Measurements from ENCODE around the gene SARS1. TPM values are rescaled to one million over a fixed set of nuclear protein-coding genes. Genes with fewer than 3 reads are reported as not detected.

Gene SARS1
- total and polyA plus RNA-seq, 2 of the 8 experiments (the other 6 are each of a cell fraction or from before 2014, with no cell fraction given), result 83.1 to 146 TPM

- 71% methylated on average over 10 of the region's 10 CpGs; no CpG with 5 or more reads in 1 of the 2 experiments for WGBS, 2 experiments (ENCODE audit: extremely low coverage in 1 of 2, insufficient coverage in 1 of 2, insufficient read length in 1 of 2, insufficient replicate concordance in 2 of 2, low coverage in 1 of 2, low lambda C conversion rate in 2 of 2, missing lambda C conversion rate in 1 of 2)
- H3K4ac ChIP-seq (replicated peaks; ENCODE audit: insufficient read length, low read depth, low read length), result no peak overlapping the region
- 0 out of 2 replicates have a peak overlapping the region, but pooled peaks have one; percentile 3 for H2AFZ ChIP-seq (ENCODE audit: low read length)
- no peak overlapping the region for H3K4me3 ChIP-seq (ENCODE audit: extremely low read depth in 1 of 4, insufficient read depth in 2 of 4, low read depth in 3 of 4, low read length in 4 of 4)
- DNase-seq (ENCODE audit: low read depth in 1 of 2, low spot score in 2 of 2) (peak in 1 of 2 experiments; percentile 46), FAIRE-seq (no peak)
- H2BK15ac ChIP-seq (ENCODE audit: low read length), result peak overlapping the region; percentile 77
- H2BK20ac ChIP-seq (ENCODE audit: low read length), result 0 out of 2 replicates have a peak overlapping the region, but pooled peaks have one; percentile 43
- H3K56ac ChIP-seq (replicated peaks; ENCODE audit: insufficient read length, low read depth, low read length), result no peak overlapping the region
- H3K79me2 ChIP-seq (ENCODE audit: control insufficient read depth in 1 of 2, insufficient read depth in 2 of 2, low read length in 2 of 2), result no peaks in the 10 kb centered on the region
- no peaks in the 10 kb centered on the region for H3K9me3 ChIP-seq (ENCODE audit: insufficient read depth in 2 of 2, low read depth in 1 of 2, low read length in 1 of 2)
- H3K27ac ChIP-seq (ENCODE audit: low read depth, low read length), result no peak overlapping the region
- CTCF ChIA-PET (ENCODE audit: partially characterized antibody), result interaction anchor here (0.7 to 32.0 kb wide), 14 partner anchors 9 to 870 kb away, joined by 3 to 651 read pairs (median 4); partner anchors contain the start of genes CELSR2 and SARS1
- H3K27me3 ChIP-seq (replicated peaks in 1 of 4; ENCODE audit: control insufficient read depth in 3 of 4, extremely low read depth in 1 of 4, insufficient read depth in 3 of 4, low read length in 3 of 4), result no peaks in the 10 kb centered on the region
- no peaks in the 10 kb centered on the region for H3K36me3 ChIP-seq (ENCODE audit: control insufficient read depth in 2 of 4, insufficient read depth in 4 of 4, low read length in 3 of 4)
- no peaks in the 10 kb centered on the region for H3K79me1 ChIP-seq (ENCODE audit: low read depth, low read length)
- peak overlapping the region; percentile 29; the same call in 1 of the 2 replicates for H4K8ac ChIP-seq (ENCODE audit: extremely low read depth, insufficient read depth, low read length)
- no peak overlapping the region for H2BK120ac ChIP-seq (replicated peaks; ENCODE audit: low read depth, low read length)
- H3K4me2 ChIP-seq (ENCODE audit: insufficient read depth in 1 of 2, low read depth in 2 of 2, low read length in 2 of 2), result no peak overlapping the region
- H3K18ac ChIP-seq (ENCODE audit: extremely low read depth, low read length), result no peak overlapping the region
- H2BK5ac ChIP-seq (ENCODE audit: low read depth, low read length), result no peak overlapping the region
- no peak overlapping the region for H2BK12ac ChIP-seq (ENCODE audit: low read depth, low read length)
- H4K91ac ChIP-seq (replicated peaks; ENCODE audit: insufficient read length, low read length), result no peak overlapping the region
- no peaks in the 10 kb centered on the region for H3K23me2 ChIP-seq (ENCODE audit: low read depth, low read length)
- POLR2A ChIA-PET (ENCODE audit: partially characterized antibody), result interaction anchor here (1.1 to 3.2 kb wide), 4 partner anchors 17 to 294 kb away, joined by 3 to 18 read pairs (median 8); partner anchors contain the start of genes CELSR2 and SARS1
- no peak overlapping the region for H4K5ac ChIP-seq (ENCODE audit: insufficient read length, low read depth, low read length)
- H2AK5ac ChIP-seq (ENCODE audit: low read depth, low read length), result no peak overlapping the region
- H3K4me1 ChIP-seq (replicated peaks in 1 of 4; ENCODE audit: control insufficient read depth in 3 of 4, insufficient read depth in 4 of 4, low read length in 3 of 4), result peaks cover 0 to 4% (median 1%) of the 10 kb centered on the region in 4 experiments; a peak in 1 of 7 replicates
- no peaks in the 10 kb centered on the region for H4K20me1 ChIP-seq (replicated peaks in 1 of 2; ENCODE audit: control insufficient read depth in 1 of 2, insufficient read depth in 2 of 2, low read length in 2 of 2)
- no peak overlapping the region for H3K9ac ChIP-seq (replicated peaks in 1 of 4; ENCODE audit: extremely low read depth in 1 of 4, low read depth in 3 of 4, low read length in 3 of 4)
- H3K23ac ChIP-seq (ENCODE audit: insufficient read length), result no peak overlapping the region
- no peak overlapping the region for H3K14ac ChIP-seq (ENCODE audit: insufficient read length)
- TF ChIP-seq ATF3 (IDR thresholded peaks at IDR 0.05; ENCODE audit: insufficient read depth, low read depth, low read length) (no peak), POLR2AphosphoS5 (IDR thresholded peaks at IDR 0.05; ENCODE audit: low read depth, low read length) (no peak), RAD21 (IDR thresholded peaks at IDR 0.05 in 1 of 2, conservative IDR thresholded peaks at IDR 0.05 in 1 of 2; ENCODE audit: low read depth in 2 of 2, low read length in 2 of 2) (no peak), SAP30 (IDR thresholded peaks at IDR 0.05; ENCODE audit: insufficient read depth, insufficient replicate concordance, low read length) (no peak), YY1 (IDR thresholded peaks at IDR 0.05; ENCODE audit: low read depth, low read length) (no peak), RXRA (IDR thresholded peaks at IDR 0.05; ENCODE audit: insufficient read depth, low read depth, low read length) (no peak), SIX5 (IDR thresholded peaks at IDR 0.05; ENCODE audit: low read depth, low read length) (no peak), TCF12 (IDR thresholded peaks at IDR 0.05; ENCODE audit: low read depth, low read length) (no peak), KDM1A (IDR thresholded peaks at IDR 0.05; ENCODE audit: borderline replicate concordance, low read length) (no peak), RBBP5 (IDR thresholded peaks at IDR 0.05; ENCODE audit: borderline replicate concordance, low read depth, low read length) (no peak)
Observed at GRCh38 chr1:109197158-109198042, 16.3 kb upstream of the SARS1 start.
